Measurements from ENCODE around the gene FOXF2. TPM values are rescaled to one million over a fixed set of nuclear protein-coding genes. Genes with fewer than 3 reads are reported as not detected.

The FOXF2 gene
- polyA plus RNA-seq, 12 donors, result 0.21 to 9.7 (median 0.69) TPM; not detected in 1

GRCh38 chr6:1378065-1379016, 11.0 kb upstream of the FOXF2 start:
- no peak for DNase-seq

GRCh38 chr6:1379017-1379787, 10.2 kb upstream of the FOXF2 start:
- DNase-seq, result no peak

GRCh38 chr6:1379788-1380147, 9.6 kb upstream of the FOXF2 start:
- DNase-seq, result no peak

- no peak for DNase-seq
Measured at GRCh38 chr6:1380625-1381427, 8.6 kb upstream of the FOXF2 start.

- DNase-seq, result peak; percentile 63
Measured at GRCh38 chr6:1381481-1382330, 7.7 kb upstream of the FOXF2 start.

- no peak for DNase-seq
Measured at GRCh38 chr6:1382331-1382882, 7.0 kb upstream of the FOXF2 start.

GRCh38 chr6:1382883-1383728, 6.3 kb upstream of the FOXF2 start:
- no peak for DNase-seq

GRCh38 chr6:1383729-1384548, 5.4 kb upstream of the FOXF2 start:
- DNase-seq, result no peak

GRCh38 chr6:1384549-1385128, 4.7 kb upstream of the FOXF2 start:
- no peak for DNase-seq

- no peak for DNase-seq
Measured at GRCh38 chr6:1385129-1386037, 4.0 kb upstream of the FOXF2 start.

GRCh38 chr6:1386038-1386709, 3.2 kb upstream of the FOXF2 start:
- DNase-seq, result no peak

- DNase-seq, result no peak
Measured at GRCh38 chr6:1387538-1387875, 1.9 kb upstream of the FOXF2 start.

GRCh38 chr6:1387876-1388629, 1.3 kb upstream of the FOXF2 start:
- no peak for DNase-seq

- DNase-seq, result no peak
Measured at GRCh38 chr6:1388630-1389368, 577 bp upstream of the FOXF2 start.
